Neural crest cell (in vitro differentiated cells): ENCODE results near the gene EPS8. TPM values are rescaled to one million over a fixed set of nuclear protein-coding genes. Genes with fewer than 3 reads are reported as not detected.

ENCODE experiments used
- DNase-seq: peaks from one replicate; pipeline ENCODE4 v3.0.0; 2021; ENCODE audit warnings: low read depth, mixed read lengths, low spot score
- H3K27ac Mint-ChIP-seq: one replicate; pipeline ENCODE4 v1.8.0; 2021; ENCODE audit warnings: mild to moderate bottlenecking, mixed read lengths; ENCODE audit not compliant: unreplicated experiment
- H3K27me3 Mint-ChIP-seq: 2 replicates; pipeline ENCODE4 v1.8.0; 2021; ENCODE audit warnings: low read depth, mild to moderate bottlenecking, mixed read lengths
- H3K36me3 Mint-ChIP-seq: 2 replicates; pipeline ENCODE4 v1.8.0; 2021; ENCODE audit warnings: low read depth, mild to moderate bottlenecking, mixed read lengths
- H3K4me1 Mint-ChIP-seq: 2 replicates; pipeline ENCODE4 v1.8.0; 2021; ENCODE audit warnings: mixed read lengths
- H3K4me3 Mint-ChIP-seq: one replicate; pipeline ENCODE4 v1.8.0; 2021; ENCODE audit warnings: mild to moderate bottlenecking, mixed read lengths
- H3K9me3 Mint-ChIP-seq: 2 replicates; pipeline ENCODE4 v1.8.0; 2021; ENCODE audit warnings: mixed read lengths
- CTCF ChIP-seq: fragments of 200-600 bp; sonication (generic); conservative IDR thresholded peaks from 2 replicates; pipeline ENCODE4 v1.5.0; 2021; ENCODE audit warnings: antibody characterized with exemption, mild to moderate bottlenecking
- total RNA-seq: library from RNA; stranded (reverse); gene quantifications from 2 replicates; pipeline ENCODE4 v1.2.1, GENCODE V29; 2021

EPS8 gene
- total RNA-seq, 1 donor from 2014 or later, result 24.4 TPM

DNA sequence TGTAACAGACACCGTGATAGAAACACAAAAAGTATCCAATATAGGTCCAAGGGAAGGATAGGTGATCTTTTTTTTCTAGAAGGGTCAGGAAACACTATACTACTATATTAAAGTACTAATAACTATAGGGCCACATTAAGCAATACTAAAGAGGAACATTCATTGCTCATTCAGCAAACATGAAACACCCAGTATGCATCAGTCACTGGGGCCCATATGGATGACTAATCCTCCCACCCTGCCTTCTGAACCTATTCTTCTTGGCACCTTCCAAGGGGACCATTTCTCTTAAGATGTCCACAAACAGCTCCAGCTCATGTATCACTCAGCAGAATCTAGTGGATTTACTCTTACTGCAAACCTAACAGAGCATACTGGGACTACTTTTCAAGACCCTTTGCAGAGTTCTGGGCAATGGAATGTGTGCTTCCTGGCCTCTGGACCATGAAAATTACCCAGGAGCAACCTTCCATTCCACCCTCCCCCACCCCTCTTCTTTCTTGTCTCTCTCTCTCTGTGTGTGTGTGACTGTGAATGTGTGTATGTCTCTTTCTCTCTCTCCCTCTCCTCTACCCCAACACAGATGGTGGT is 187.9 kb downstream of the EPS8 start:
- no peak overlapping the region for H3K4me3 Mint-ChIP-seq
- no peaks in the 10 kb centered on the region for H3K9me3 Mint-ChIP-seq
- no peaks in the 10 kb centered on the region for H3K27me3 Mint-ChIP-seq
- TF ChIP-seq CTCF, result no peak
- H3K27ac Mint-ChIP-seq, result no peak overlapping the region
- DNase-seq, result no peak
- no peaks in the 10 kb centered on the region for H3K36me3 Mint-ChIP-seq
- peaks cover 5% of the 10 kb centered on the region for H3K4me1 Mint-ChIP-seq

DNA sequence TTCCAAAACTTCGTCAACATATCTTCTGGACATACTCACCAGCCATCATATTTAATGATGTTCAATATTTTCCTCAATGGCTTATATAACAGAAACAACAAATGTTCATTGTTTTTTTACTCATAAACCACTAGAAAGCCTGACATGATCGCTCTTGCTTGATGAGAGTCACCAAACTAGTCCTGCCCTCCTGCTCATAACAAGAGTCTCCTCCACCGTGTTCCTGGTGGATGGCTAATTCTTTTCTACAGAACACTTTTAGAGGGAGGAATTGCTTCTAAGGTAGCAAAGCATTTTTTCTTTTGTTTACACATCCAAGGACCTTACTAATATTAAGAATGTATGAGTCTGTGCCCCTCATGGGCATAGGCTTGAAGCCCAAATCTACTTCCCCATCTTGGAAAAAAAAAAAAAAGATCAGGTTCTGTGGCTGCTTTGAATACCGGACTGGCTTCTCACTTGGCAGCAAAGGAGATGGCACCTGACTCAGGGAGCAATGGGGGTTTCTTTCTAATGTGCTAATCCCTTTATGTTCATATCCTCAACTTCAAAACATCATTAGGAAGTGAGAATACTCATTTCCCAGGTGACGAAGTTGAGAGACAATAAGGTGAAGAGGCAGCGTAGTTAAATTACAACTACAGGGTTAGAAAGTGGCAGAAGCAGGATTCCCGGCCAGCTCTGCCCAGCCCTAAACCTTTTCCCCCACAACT is 188.8 kb downstream of the EPS8 start:
- no peak for DNase-seq
- Mint-ChIP-seq H3K4me3 (no peak overlapping the region), H3K27me3 (no peaks in the 10 kb centered on the region), H3K27ac (no peak overlapping the region), H3K36me3 (no peaks in the 10 kb centered on the region), H3K9me3 (no peaks in the 10 kb centered on the region), H3K4me1 (peaks cover 14% of the 10 kb centered on the region)
- no peak for TF ChIP-seq CTCF

DNA sequence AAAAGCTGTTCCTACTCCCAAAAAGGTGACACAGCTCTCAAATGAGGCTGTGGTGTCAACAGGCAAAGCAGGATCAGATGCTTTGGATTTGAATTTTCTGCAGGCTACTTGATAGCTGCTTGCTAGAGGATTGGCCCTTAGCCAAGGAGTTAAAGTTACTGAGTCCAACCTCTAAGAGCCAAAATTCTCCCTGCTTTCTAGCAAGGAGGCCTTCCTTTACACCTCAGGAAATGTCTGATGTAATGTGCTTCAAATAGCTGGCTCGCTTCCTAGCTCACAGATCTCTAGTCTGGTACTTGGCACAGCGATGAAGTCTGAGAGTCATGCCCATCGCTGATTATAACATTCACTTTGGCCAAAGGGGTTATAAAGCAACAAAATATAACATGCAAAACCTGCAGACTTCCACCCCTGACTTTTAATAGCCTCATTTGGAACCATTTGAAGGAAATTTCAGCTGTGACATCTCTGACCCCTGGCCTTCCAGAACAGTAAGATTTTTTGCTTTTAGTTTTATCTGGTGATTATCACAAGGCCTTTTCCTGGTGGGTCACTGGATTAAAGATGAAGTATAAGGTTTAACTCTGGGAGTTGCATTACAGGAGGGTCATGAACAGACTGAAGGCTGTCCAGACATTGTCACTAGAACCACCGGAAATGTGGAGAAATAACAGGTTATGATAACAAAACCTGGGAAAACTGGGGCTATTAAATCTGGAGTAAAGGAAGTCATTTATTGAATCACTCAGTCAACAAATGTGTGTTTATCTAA is 189.7 kb downstream of the EPS8 start:
- H3K36me3 Mint-ChIP-seq, result no peaks in the 10 kb centered on the region
- H3K27ac Mint-ChIP-seq, result no peak overlapping the region
- no peak overlapping the region for H3K4me3 Mint-ChIP-seq
- H3K4me1 Mint-ChIP-seq, result peaks cover 14% of the 10 kb centered on the region
- DNase-seq, result no peak
- H3K9me3 Mint-ChIP-seq, result no peaks in the 10 kb centered on the region
- H3K27me3 Mint-ChIP-seq, result no peaks in the 10 kb centered on the region
- no peak for TF ChIP-seq CTCF

GRCh38 chr12:15597125-15597830 is 191.9 kb downstream of the EPS8 start:
- H3K36me3 Mint-ChIP-seq, result no peaks in the 10 kb centered on the region
- H3K27me3 Mint-ChIP-seq, result no peaks in the 10 kb centered on the region
- no peak overlapping the region for H3K27ac Mint-ChIP-seq
- no peak overlapping the region for H3K4me3 Mint-ChIP-seq
- no peak for DNase-seq
- no peak for TF ChIP-seq CTCF
- H3K9me3 Mint-ChIP-seq, result no peaks in the 10 kb centered on the region
- peaks cover 17% of the 10 kb centered on the region for H3K4me1 Mint-ChIP-seq

- no peaks in the 10 kb centered on the region for H3K36me3 Mint-ChIP-seq
- peaks cover 18% of the 10 kb centered on the region for H3K4me1 Mint-ChIP-seq
- H3K27ac Mint-ChIP-seq, result no peak overlapping the region
- no peak for DNase-seq
- H3K4me3 Mint-ChIP-seq, result no peak overlapping the region
- no peaks in the 10 kb centered on the region for H3K9me3 Mint-ChIP-seq
- no peak for TF ChIP-seq CTCF
- no peaks in the 10 kb centered on the region for H3K27me3 Mint-ChIP-seq
Observed at GRCh38 chr12:15596174-15596573, 193.0 kb downstream of the EPS8 start.
